Left forelimb (tissue), 1 donor: ENCODE measurements around the gene PSMG3.

ENCODE experiments used
- DNase-seq: peaks from one replicate; pipeline ENCODE4 v3.0.0-alpha.2; 2018; ENCODE audit warnings: low spot score

The PSMG3 gene

DNA sequence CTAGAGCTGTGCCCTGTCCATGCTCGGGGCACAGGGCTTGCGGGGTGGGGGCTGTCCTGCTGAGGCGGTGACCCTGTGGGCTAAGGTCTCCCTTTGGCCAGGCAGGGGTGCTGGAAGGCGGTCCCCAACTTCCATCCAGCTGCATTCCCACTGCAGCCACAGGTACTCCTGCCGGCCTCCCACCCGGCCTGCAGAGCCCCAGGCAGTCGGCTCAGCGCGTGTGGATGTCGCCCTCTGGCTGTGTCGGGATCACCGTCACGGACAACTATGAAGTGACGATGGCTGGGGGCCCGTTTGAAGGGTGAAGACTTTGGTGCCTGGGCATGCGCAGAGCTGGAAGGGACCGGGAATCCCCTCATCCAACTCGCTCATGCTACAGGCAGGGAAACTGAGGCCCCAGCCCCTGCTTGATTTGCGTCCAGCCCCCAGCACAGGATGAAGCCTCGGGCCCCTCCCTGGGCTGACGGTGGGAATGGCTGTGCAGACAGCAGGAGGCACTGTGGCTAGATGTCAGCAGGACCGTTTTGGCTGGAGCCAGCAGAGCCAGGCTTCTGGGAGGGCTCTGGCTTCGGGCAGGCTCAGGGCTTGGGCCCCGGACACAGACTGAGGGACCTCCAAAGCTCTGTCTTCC is 11.5 kb downstream of the PSMG3 start:
- DNase-seq = no peak

DNA sequence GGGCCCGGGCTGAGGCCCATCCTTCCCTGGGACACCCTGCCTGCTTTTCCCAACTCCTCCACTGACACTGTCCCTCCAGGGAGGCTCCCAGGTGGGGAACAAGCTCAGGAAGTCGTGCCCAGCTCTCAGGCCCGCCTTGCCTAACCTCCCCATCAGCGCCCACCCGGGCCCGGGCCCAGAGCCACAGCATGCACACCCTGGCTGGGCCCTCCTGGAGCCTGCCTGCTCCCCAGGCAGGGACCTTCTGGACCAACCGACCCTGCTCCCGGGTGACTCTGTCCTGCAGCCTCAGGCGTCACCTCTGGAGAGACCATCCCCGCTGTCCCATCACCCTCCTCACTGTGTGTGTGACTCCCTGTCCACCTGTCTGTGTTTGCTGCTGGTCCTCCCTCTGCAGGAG is 12.1 kb downstream of the PSMG3 start:
- no peak for DNase-seq

DNA sequence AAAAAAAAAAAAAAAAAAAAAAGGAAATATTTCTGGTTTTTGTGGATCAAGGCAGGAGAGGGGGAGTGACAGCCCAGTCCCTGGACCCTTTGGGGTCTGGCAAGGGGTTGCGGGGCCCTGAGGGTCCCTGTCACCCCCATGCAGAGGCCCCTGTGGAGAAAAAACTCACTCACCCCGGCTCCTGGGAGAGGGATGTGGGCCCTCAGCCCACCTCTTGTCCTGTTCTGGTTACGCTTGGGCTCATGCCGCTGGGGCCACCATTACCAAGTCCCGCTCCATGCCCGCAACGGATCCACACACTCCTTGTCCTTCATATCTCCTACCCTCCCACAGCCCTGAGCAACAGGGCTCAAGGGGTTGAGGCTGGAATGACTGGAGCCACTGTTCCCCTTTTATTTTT is 12.8 kb downstream of the PSMG3 start:
- DNase-seq = no peak

DNA sequence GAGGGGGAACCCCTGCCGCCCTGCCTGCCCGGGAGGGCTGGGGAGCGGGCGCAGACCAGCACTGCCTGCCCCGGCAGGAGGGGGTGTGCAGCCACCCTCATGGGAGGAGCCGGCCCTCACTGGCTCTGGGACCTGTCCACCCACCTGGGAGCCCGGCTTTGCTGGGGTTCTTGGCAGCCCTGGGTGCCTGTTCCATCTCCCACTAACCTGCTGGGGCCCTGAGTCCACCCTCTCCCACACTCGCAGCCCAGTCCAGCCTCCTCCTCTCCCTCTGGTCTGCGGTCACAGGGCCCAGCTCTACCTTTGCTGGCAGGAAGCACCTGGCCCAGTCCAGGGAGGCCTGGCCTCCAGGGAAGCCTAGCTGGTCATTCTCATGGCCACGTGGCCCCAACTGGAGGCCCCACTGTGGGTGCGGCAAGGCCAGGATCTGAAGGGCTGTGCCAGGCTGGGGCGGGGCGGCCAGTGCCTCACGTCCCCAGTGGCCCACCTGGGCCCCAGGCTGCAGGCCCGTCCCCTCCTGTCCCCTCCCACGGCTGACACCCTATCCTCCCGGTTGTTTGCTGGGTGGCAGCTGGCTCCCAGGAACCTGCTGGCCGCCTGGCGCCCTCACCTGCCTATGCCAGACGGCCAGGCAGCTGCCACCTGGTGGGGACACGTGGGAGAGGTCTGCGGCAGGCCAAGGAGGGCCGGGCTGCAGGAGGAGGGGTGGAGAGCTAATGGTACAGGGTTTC is 13.9 kb downstream of the PSMG3 start, which contains the start of gene TMEM184A:
Gene TMEM184A (minus strand): TSS at position 393 of the 731 bp plus-strand sequence. CDS start 721 bp downstream, outside the sequence.
- DNase-seq = no peak

DNA sequence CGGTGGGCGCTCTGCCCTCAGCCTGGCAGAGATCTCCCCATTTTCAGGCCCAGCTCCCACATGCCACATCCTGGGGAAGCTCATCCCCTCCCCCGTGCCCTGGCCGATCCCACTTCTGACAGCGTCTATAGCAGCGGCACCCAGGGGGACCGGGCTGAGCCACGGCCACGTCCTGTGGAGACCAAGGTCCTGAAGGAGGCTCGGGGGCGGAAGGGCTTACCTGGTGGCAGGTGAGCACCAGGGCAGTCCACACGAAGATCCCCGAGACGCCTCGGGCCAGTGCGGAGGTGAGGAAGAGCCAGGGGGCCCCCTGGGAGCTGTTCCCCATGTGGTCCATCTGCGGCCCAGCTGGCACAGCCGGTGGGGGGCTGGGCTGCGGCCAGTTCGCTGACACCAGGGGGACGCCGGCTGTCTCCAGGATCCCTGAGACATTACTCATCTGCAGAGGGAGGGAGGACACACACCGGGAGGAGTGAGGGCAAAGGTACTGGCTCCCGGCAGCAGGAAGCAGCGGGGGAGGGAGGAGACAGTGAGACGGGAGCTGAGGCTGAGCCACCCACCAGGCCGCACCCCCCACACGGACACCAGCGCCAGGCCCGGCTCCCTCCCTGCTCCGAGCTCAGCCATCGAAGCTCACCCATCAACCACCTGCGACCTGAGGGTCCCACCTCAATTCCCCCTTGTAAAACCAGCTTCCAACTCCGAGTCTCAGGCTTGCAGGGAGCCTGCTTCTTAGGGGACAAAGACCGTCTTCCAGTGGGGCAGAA is 14.6 kb downstream of the PSMG3 start:
- no peak for DNase-seq

DNA sequence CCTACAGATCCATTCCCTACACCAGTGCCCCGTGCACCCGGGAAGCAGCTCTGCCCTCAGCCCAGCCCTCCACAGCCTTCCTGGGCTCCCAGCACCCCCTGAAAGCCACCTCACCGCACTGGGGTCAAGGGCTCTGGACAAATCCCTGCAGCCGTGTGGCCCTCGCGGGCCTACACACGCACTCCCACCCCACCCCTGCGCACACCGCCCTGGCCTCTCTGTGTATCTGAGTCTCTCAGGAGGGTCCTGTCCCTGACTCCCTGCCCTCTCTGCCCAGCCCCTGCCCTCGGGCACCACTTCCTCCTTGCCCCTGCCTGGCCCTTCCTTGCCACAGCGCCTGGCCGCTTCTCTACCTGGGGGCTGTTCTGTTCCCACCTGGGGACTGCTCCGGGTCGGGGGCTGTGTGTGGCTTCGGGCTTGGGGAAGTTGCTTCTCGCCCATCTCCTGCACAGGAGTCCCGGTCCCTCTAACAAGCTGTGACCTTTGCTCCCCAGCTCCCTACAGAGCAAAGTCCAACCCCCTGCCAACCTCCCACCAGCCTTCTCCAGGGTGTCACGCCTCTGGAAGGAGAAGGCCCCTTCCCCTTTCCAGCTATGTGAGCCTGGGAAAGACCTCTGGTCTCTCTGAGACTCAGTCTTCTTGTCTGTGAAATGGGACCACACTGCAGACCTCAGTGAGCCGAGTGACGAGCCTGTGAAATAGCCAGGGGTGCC is 15.3 kb downstream of the PSMG3 start:
- no peak for DNase-seq

DNA sequence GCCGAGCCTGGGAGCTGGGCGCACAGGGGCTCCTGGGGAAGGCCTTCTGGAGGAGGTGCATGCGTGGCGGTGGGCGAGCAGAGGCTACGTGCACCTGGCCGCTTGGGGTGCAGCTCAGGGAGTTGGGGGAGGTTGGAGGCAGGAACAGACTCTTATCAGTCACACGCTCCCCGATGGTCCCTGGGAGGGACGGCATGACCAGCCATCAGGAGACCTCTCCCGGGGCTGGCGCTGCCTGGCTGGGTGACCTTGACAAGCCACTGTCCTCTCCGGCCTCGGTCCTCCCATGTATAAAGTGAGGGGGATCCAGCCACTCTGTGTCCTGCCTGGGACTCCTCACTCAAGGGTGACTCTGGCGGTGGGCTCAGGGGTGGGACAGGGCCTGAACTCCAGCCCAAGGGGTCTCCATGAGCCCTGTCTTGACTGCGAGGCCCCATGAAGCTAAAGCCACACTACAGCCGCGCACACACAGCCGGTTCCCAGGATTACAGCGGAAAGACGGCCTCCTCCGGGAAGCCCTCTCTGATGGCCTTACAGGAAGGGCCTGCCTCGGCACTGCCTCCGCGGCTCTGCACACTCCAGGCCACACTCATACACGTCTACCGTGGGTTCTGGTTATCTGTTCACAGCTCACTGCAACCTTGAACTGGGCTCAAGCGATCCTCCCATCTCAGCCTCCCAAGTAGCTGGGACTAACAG is 16.2 kb downstream of the PSMG3 start:
- DNase-seq = no peak

DNA sequence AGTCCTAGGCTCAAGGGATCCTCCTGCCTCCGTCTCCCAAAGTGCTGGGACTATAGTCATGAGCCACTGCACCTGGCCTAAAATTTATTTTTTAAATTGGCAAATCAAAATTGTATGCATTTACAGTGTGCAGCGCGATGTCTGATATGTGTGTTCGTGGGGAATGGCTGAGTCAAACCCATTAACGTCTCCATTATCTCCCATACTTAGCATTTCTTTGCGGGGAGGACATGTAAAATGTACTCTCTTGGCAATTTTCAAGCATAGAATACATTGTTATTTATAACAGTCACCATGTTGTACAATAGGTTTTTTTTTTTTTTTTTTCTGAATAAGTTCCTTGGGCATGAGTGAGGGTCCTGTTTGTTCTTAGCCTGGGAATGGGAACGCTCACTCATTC is 17.6 kb downstream of the PSMG3 start:
- DNase-seq = no peak

DNA sequence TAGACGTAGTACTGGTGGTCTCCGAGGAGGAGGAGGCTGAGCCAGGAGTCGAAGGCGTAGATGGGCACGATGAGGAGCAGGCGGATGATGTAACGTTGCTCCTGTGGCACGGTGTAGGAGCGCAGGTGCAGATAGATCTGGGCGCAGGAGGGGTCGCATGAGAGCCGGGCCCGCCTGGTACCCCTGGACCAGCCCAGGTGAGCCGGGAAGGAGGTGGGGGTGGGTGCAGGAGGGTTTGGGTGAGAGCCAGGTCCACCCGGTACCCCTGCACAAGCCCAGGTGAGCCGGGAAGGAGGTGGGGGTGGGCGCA is 19.0 kb downstream of the PSMG3 start:
- DNase-seq = no peak

DNA sequence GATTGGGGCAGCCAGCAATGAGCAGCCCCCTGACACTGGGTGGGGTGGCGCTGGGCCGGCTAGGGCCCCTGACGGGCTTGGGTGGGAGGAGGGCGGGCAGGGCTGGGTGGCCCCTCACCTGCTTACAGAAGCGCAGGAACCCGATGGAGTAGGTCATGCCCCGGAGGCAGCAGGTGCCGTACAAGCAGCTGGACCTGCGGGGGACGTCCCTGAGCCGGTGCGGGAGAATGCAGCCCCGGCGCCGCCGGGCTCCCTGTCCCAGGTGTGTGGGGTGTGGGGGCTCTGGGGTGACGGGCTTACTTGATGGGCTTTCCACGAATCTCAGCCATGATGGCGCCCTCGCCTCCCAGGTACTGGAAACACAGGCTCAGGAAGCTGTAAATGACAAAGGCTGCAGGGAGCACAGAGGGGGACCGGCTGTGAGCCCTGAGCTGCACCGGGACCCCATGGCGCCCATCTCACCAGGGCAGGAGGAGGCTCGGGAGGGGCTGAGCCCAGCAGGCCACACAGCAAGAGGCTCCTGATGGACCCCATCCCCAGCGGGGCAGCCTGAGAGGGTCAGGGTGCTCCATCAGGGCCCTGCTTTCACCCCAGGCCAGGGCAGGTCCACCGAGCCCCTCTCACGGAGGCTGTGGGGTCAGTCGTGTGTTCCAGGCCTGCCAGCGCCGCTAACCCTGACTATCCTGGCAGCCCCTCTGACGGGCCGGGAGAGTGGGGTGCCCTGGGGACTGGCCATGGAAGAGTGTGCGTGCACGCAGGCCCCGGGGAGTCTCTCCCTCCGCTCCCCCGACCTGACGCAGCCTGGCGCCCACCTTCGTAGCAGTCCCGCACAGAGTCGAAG is 19.6 kb downstream of the PSMG3 start:
- DNase-seq = no peak

DNA sequence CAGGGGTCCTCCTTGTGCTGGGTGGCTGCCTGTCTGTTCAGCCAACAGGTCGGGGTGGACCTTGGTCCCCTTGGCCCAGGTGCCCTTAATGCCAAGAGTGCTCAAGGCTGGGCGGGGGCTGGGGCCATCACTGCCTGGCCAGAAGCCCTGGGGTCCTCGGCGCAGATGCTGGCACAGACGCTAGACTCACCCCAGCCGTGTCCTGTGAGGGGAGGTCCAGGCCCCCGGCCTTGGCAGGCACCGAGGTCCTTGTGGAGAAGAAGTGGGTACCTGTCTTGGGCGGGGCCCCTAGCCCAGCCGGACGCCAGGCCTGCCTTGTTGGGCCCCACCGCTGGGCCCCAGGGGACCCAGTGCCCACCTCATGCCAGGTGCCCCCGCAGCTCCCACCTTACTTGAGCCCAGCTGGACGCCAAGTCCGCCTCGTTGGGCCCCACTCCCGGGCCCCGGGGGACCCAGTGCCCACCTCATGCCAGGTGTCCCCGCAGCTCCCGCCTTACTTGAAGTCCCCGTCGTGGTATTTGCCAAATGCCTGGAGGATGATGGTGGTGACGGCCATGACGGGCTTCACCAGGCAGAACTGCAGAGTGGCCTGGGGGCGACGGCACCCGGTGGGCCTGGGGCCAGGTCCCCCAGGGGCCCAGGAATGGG is 20.4 kb downstream of the PSMG3 start:
- no peak for DNase-seq

DNA sequence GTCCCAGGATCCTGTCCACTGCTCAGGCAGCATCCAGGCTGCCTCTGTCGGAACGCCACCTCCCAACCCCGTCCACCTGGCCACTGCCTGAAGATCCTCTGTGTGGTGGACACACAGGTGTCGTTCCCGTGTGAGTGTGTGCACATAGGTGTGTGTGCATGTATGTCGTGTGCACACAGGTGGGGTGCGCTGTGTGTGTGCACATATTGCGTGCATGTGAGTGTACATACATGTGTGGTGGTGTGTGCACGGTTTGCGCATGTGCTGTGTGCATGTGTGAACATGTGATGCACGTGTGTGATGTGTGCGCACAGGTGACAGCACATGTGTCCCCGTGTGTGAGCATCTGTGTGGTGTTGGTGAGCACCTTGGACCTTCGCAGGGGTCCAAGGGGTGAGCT is 20.9 kb downstream of the PSMG3 start:
- DNase-seq = no peak

DNA sequence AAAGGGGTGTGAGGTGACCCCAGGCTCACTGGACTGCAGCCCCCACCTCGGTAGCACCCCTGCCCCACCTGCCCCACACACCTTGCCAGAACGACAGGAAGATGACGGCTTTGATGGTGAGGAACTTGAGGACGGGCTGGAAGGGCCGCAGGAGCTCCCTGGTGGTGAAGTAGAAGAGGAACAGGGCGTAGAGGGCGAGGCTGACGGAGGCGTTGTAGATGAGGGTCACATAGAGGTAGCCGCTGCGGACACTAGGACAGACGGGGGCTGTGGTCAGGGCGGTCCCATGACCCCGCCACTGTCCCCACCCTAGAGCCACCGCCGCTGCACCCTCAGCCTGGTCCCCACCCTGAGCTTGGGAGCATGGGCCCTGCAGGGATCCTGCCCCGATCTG is 21.4 kb downstream of the PSMG3 start:
- DNase-seq = no peak

DNA sequence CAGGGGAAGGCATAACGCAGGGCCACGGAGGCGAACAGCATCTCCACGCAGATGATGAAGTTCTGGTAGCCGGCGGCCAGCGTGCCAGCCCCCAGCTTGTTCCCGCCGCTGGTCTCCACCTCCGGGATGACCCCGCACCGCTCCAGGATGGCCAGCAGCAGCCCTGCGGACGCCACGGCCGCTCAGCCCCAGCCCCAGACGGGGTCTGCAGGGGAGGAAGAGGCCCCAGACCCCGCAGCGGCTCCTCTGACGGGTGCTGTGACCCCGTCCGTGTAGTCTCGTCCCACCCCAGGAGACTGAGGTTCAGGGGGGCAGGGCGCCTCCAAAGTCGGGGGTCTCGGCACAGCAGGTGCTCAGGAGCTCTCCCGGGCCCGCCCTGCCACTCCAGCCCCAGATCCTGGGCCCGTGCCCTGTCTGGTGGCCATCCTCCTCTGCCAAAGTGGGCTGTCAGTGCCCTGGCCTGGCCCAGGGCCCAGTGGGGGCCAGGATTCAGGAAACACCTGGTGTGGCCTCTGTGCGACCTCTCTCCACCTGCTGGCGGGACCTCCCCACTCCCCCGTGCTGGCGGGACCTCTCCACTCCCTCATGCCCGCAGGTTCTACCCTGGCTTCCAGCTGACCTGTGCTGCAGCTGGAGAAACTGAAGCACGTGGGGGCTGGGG is 21.9 kb downstream of the PSMG3 start:
- no peak for DNase-seq

DNA sequence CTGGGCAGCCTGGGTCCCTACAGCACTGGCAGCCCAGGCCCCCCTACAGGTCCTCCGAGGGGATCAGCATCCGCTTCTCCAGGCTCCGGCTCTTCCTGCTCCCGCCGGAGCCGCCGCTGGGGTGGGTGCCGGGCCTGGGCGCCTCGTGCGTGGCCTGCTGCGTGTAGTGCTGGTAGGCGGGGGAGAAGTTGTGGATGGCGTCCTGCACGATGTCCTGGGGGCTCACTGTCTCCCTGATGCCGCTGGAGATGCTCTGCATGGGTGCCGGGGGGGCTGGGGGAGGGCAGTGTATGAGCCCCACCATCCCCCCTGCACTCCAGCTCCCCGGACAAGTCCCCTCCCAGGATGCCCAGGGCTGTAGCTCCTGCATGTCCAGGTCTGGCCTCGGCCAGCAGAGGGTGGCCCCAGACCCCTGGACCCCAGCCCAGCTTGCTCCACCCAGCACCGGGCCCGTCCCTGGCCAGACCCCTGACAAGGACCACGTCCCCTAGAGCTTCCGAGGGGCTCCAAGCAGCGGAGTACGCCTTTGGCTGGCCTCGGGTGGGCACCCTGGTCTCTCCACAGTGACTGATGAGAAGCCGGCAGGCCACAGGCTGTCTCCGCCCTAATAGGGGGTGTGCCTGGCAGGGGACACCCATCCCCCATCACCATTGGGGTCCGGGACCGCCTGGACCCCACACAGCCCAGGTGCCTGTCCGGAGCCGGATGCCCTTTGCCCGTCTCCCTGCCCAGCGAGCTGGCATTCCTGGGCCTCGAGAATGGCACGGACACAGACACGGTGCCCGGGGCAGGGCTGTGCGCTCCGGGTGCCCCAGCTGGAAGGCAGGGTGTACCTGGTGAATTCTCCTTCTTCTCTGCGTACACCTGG is 22.7 kb downstream of the PSMG3 start:
- no peak for DNase-seq

DNA sequence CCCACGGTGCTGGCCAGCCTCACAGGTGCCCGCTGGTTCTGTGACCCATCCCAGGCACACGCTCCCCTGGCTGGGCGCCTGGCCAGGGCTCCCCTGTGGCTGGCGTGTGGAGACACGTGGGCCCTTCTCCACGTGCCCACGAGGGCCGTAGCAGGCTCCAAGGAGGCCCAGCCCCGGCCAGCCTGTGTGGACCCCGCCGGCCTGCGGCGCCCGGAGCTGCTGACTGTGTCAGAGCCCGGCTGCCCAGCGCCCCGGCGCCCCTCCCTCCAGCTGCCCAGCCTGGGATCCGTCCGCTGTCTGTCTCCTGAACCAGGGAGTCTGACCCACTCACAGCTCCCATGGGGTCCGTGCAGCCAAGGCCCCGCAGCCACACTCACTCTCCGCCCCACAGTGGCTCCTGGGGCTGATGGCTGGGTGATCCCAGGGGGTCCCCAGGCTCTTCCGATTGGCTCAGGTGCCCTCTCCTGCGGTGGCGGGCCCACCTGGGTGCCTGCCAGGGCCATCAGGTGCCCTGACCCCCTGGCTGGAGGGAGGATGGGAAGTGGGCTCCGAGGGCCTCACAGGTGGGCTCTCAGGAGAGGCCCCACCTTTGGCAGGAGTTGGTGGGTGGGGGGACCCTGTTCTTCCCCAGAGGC is 23.4 kb downstream of the PSMG3 start:
- DNase-seq = no peak

DNA sequence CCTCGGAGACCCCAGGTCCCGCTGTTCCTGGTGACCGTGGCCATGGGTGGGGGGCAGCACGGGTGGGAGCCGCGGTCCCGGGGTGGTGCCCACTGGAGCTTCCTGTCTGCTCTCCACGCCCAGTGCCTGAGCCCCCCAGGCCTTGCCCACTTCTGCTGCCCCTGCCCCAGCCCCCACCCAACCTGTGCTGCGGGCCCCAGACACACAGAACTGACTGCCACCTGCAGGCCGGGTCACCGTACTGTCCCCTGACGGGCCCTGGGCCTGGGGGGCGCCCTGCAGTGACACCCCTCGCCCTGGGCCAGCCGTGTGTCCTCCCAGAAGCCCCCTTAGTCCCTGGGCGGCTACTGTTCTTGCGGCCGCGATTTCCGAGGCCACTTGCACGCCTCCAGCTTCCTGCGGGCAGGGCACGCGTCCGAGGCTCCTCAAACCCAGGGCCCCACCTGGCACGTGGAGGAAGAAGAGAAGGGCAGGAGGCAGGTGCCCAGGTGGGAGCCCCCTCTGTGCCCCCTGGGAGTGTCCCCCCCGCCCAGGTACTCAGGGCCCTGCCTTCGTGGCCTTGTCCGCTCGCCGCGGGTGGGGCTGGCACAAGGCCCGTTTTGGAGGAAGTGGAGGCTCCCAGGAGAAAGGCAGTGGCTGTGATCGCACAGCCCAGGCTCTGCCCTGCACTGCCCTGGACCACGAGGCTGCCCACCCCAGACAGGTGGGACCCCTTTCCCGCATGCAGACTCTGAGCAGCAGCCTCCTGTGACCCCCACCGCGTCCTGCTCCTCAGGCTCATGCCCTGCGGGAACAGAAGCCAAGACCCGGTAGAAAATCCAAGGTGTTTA is 24.2 kb downstream of the PSMG3 start:
- DNase-seq = no peak
